Measurements from ENCODE around the gene RPL32. TPM values are rescaled to one million over a fixed set of nuclear protein-coding genes. Genes with fewer than 3 reads are reported as not detected.

The RPL32 gene
- 524 and 1,095 TPM in 2 replicates for total RNA-seq

- peaks cover 48% of the 10 kb centered on the region for H4K20me1 ChIP-seq (ENCODE audit: insufficient read depth, low read length)
- no peaks in the 10 kb centered on the region for H3K9me3 ChIP-seq (ENCODE audit: low read depth, low read length)
- H3K27ac ChIP-seq (ENCODE audit: low read depth, low read length) = peak within 1 kb of the TSS; percentile 99
- peak; percentile 92 for DNase-seq (ENCODE audit: insufficient read length, low spot score, missing footprints)
- H3K4me3 ChIP-seq (ENCODE audit: insufficient read depth, low read length) = peak within 1 kb of the TSS; percentile 88
- H3K36me3 ChIP-seq (ENCODE audit: insufficient read depth, low read length) = peaks cover 38% of the 10 kb centered on the region
- peaks cover 33% of the 10 kb centered on the region for H3K4me1 ChIP-seq (ENCODE audit: insufficient read depth, low read length)
- peak within 1 kb of the TSS; percentile 97 for H3K4me2 ChIP-seq (ENCODE audit: insufficient read depth, low read length)
- peak within 1 kb of the TSS; percentile 96 for H2AFZ ChIP-seq (ENCODE audit: low read length)
- H3K79me2 ChIP-seq (ENCODE audit: insufficient read depth, low read length) = peaks cover 50% of the 10 kb centered on the region
- TF ChIP-seq CTCF (IDR thresholded peaks at IDR 0.05; ENCODE audit: extremely low read depth, low read depth, low read length) = peak; percentile 97
- H3K27me3 ChIP-seq (ENCODE audit: insufficient read depth, low read length) = no peaks in the 10 kb centered on the region
These were observed at the start of gene RPL32 for GRCh38 chr3:12841149-12841969. Gene RPL32 (minus strand): TSS chr3:12841565. CDS start chr3:12840237, 1,328 bp downstream.

GRCh38 chr3:12890610-12891390 lies 49.4 kb upstream of the RPL32 start:
- peak; percentile 21 for TF ChIP-seq CTCF (IDR thresholded peaks at IDR 0.05; ENCODE audit: extremely low read depth, low read depth, low read length)
- H2AFZ ChIP-seq (ENCODE audit: low read length) = no peak overlapping the region
- peaks cover 5% of the 10 kb centered on the region for H3K4me1 ChIP-seq (ENCODE audit: insufficient read depth, low read length)
- no peak overlapping the region for H3K4me2 ChIP-seq (ENCODE audit: insufficient read depth, low read length)
- peaks cover 56% of the 10 kb centered on the region for H3K27me3 ChIP-seq (ENCODE audit: insufficient read depth, low read length)
- no peak overlapping the region for H3K27ac ChIP-seq (ENCODE audit: low read depth, low read length)
- no peaks in the 10 kb centered on the region for H3K79me2 ChIP-seq (ENCODE audit: insufficient read depth, low read length)
- no peaks in the 10 kb centered on the region for H3K9me3 ChIP-seq (ENCODE audit: low read depth, low read length)
- H3K4me3 ChIP-seq (ENCODE audit: insufficient read depth, low read length) = no peak overlapping the region
- DNase-seq (ENCODE audit: insufficient read length, low spot score, missing footprints) = peak; percentile 61
- no peaks in the 10 kb centered on the region for H4K20me1 ChIP-seq (ENCODE audit: insufficient read depth, low read length)
- no peaks in the 10 kb centered on the region for H3K36me3 ChIP-seq (ENCODE audit: insufficient read depth, low read length)

- Histone ChIP-seq H4K20me1 (ENCODE audit: insufficient read depth, low read length) (no peaks in the 10 kb centered on the region), H3K4me1 (ENCODE audit: insufficient read depth, low read length) (peaks cover 4% of the 10 kb centered on the region), H3K9me3 (ENCODE audit: low read depth, low read length) (no peaks in the 10 kb centered on the region), H3K79me2 (ENCODE audit: insufficient read depth, low read length) (no peaks in the 10 kb centered on the region), H2AFZ (ENCODE audit: low read length) (no peak overlapping the region), H3K27me3 (ENCODE audit: insufficient read depth, low read length) (peaks cover 39% of the 10 kb centered on the region), H3K4me3 (ENCODE audit: insufficient read depth, low read length) (no peak overlapping the region), H3K4me2 (ENCODE audit: insufficient read depth, low read length) (no peak overlapping the region), H3K27ac (ENCODE audit: low read depth, low read length) (no peak overlapping the region), H3K36me3 (ENCODE audit: insufficient read depth, low read length) (no peaks in the 10 kb centered on the region)
- DNase-seq (ENCODE audit: insufficient read length, low spot score, missing footprints) = peak; percentile 4
- no peak for TF ChIP-seq CTCF (IDR thresholded peaks at IDR 0.05; ENCODE audit: extremely low read depth, low read depth, low read length)
These were observed 45.4 kb upstream of the RPL32 start for GRCh38 chr3:12886736-12887135.

Measured in osteoblast (primary cell).